Amniotic stem cell (primary cell): Measurements from ENCODE around the gene PREB.

Experiments
- DNase-seq: peaks from one replicate; lab custom pipeline; 2025; lab: John Stamatoyannopoulos, UW

The PREB gene

GRCh38 chr2:27152796-27153464 is 18.5 kb upstream of the PREB start:
- no peak for DNase-seq

- DNase-seq, result no peak
These were observed 17.8 kb upstream of the PREB start for GRCh38 chr2:27152102-27152795.

- DNase-seq, result no peak
These were observed 16.3 kb upstream of the PREB start for GRCh38 chr2:27150639-27151230.

GRCh38 chr2:27149570-27150405 is 15.4 kb upstream of the PREB start:
- DNase-seq, result no peak

GRCh38 chr2:27148801-27149439 is 14.5 kb upstream of the PREB start, which contains the start of gene TCF23:
TSS of gene TCF23 (plus strand) at chr2:27149004. CDS start at chr2:27149134, 130 bp downstream.
- no peak for DNase-seq

GRCh38 chr2:27147935-27148334 is 13.5 kb upstream of the PREB start:
- no peak for DNase-seq

GRCh38 chr2:27145682-27146081 is 11.2 kb upstream of the PREB start:
- no peak for DNase-seq

- no peak for DNase-seq
These were observed 8.8 kb upstream of the PREB start for GRCh38 chr2:27143285-27143684.

- DNase-seq, result no peak
These were observed 4.9 kb upstream of the PREB start, which contains the start of gene PRR30 for GRCh38 chr2:27139310-27139709. TSS of gene PRR30 (minus strand) at chr2:27139410. CDS start at chr2:27138329, 1,081 bp downstream.

- no peak for DNase-seq
These were observed 3.7 kb upstream of the PREB start for GRCh38 chr2:27138111-27138510.

GRCh38 chr2:27137322-27137935 is 3.0 kb upstream of the PREB start:
- no peak for DNase-seq

GRCh38 chr2:27136751-27137150 is 2.3 kb upstream of the PREB start:
- no peak for DNase-seq

GRCh38 chr2:27135478-27135955 is 1.1 kb upstream of the PREB start:
- no peak for DNase-seq

- no peak for DNase-seq
These were observed 493 bp upstream of the PREB start for GRCh38 chr2:27134781-27135477.

- DNase-seq, result no peak
These were observed 1.1 kb downstream of the PREB start for GRCh38 chr2:27133195-27133875.

GRCh38 chr2:27131429-27131828 is 3.0 kb downstream of the PREB start:
- no peak for DNase-seq

- no peak for DNase-seq
These were observed 4.0 kb downstream of the PREB start for GRCh38 chr2:27130396-27130795.

GRCh38 chr2:27128668-27129571 is 5.5 kb downstream of the PREB start:
- no peak for DNase-seq
